Measurements from ENCODE around the gene KRTAP22-2. TPM values are rescaled to one million over a fixed set of nuclear protein-coding genes. Genes with fewer than 3 reads are reported as not detected.

The KRTAP22-2 gene
- total RNA-seq, 2 experiments from 2014 or later, result not detected

GRCh38 chr21:30567617-30568016 is 22.6 kb downstream of the KRTAP22-2 start:
- Histone ChIP-seq H3K4me3 (ENCODE audit: low read depth, low read length, poor library complexity, severe bottlenecking) (no peak overlapping the region), H3K36me3 (ENCODE audit: insufficient read depth, low read length) (no peaks in the 10 kb centered on the region), H3K9me3 (ENCODE audit: low read length) (no peaks in the 10 kb centered on the region), H3K79me2 (ENCODE audit: insufficient read depth, low read depth, low read length) (no peaks in the 10 kb centered on the region), H3K4me1 (ENCODE audit: insufficient read depth, low read length, poor library complexity, severe bottlenecking) (no peaks in the 10 kb centered on the region), H3K4me2 (ENCODE audit: low read length) (no peak overlapping the region), H3K9me2 (ENCODE audit: insufficient read depth, low read length) (no peaks in the 10 kb centered on the region), H3K27ac (ENCODE audit: low read depth, low read length, poor library complexity, severe bottlenecking) (no peak overlapping the region), H4K20me1 (ENCODE audit: insufficient read depth, low read length) (no peaks in the 10 kb centered on the region), H2AFZ (ENCODE audit: low read length) (no peak overlapping the region)
- POLR2A ChIA-PET, result no interaction called here
- intact Hi-C loops (cut with micrococcal nuclease; ENCODE audit: unreplicated experiment), result no loop called here
- no peak for TF ChIP-seq EZH2phosphoT487 (IDR thresholded peaks at IDR 0.05; ENCODE audit: borderline replicate concordance, low read depth, low read length)
- TF ChIP-seq CTCF (conservative IDR thresholded peaks at IDR 0.05; ENCODE audit: low read length), result no peak
- no TSS peak for BruUV-seq (replicated peaks)
- no peak for DNase-seq (ENCODE audit: low spot score)
- CTCF ChIA-PET (ENCODE audit: unreplicated experiment), result no interaction called here

- H3K4me1 ChIP-seq (ENCODE audit: insufficient read depth, low read length, poor library complexity, severe bottlenecking), result no peaks in the 10 kb centered on the region
- intact Hi-C loops (cut with micrococcal nuclease; ENCODE audit: unreplicated experiment), result no loop called here
- no peak overlapping the region for H3K27ac ChIP-seq (ENCODE audit: low read depth, low read length, poor library complexity, severe bottlenecking)
- TF ChIP-seq CTCF (conservative IDR thresholded peaks at IDR 0.05; ENCODE audit: low read length), result no peak
- no peak for TF ChIP-seq EZH2phosphoT487 (IDR thresholded peaks at IDR 0.05; ENCODE audit: borderline replicate concordance, low read depth, low read length)
- H3K9me3 ChIP-seq (ENCODE audit: low read length), result no peaks in the 10 kb centered on the region
- H3K36me3 ChIP-seq (ENCODE audit: insufficient read depth, low read length), result no peaks in the 10 kb centered on the region
- no TSS peak for BruUV-seq (replicated peaks)
- no peak for DNase-seq (ENCODE audit: low spot score)
- H3K4me2 ChIP-seq (ENCODE audit: low read length), result no peak overlapping the region
- no peaks in the 10 kb centered on the region for H3K9me2 ChIP-seq (ENCODE audit: insufficient read depth, low read length)
- H4K20me1 ChIP-seq (ENCODE audit: insufficient read depth, low read length), result no peaks in the 10 kb centered on the region
- CTCF ChIA-PET (ENCODE audit: unreplicated experiment), result no interaction called here
- no peak overlapping the region for H2AFZ ChIP-seq (ENCODE audit: low read length)
- POLR2A ChIA-PET, result no interaction called here
- H3K4me3 ChIP-seq (ENCODE audit: low read depth, low read length, poor library complexity, severe bottlenecking), result no peak overlapping the region
- H3K79me2 ChIP-seq (ENCODE audit: insufficient read depth, low read depth, low read length), result no peaks in the 10 kb centered on the region
These were observed 26.6 kb downstream of the KRTAP22-2 start for GRCh38 chr21:30563630-30564029.

GRCh38 chr21:30563072-30563471 is 27.1 kb downstream of the KRTAP22-2 start:
- Histone ChIP-seq H2AFZ (ENCODE audit: low read length) (no peak overlapping the region), H4K20me1 (ENCODE audit: insufficient read depth, low read length) (no peaks in the 10 kb centered on the region), H3K79me2 (ENCODE audit: insufficient read depth, low read depth, low read length) (no peaks in the 10 kb centered on the region), H3K36me3 (ENCODE audit: insufficient read depth, low read length) (no peaks in the 10 kb centered on the region), H3K9me3 (ENCODE audit: low read length) (no peaks in the 10 kb centered on the region), H3K4me3 (ENCODE audit: low read depth, low read length, poor library complexity, severe bottlenecking) (no peak overlapping the region), H3K9me2 (ENCODE audit: insufficient read depth, low read length) (no peaks in the 10 kb centered on the region), H3K4me1 (ENCODE audit: insufficient read depth, low read length, poor library complexity, severe bottlenecking) (no peaks in the 10 kb centered on the region), H3K4me2 (ENCODE audit: low read length) (no peak overlapping the region), H3K27ac (ENCODE audit: low read depth, low read length, poor library complexity, severe bottlenecking) (no peak overlapping the region)
- DNase-seq (ENCODE audit: low spot score), result no peak
- ChIA-PET CTCF (ENCODE audit: unreplicated experiment) (no interaction called here), POLR2A (no interaction called here)
- TF ChIP-seq CTCF (conservative IDR thresholded peaks at IDR 0.05; ENCODE audit: low read length) (no peak), EZH2phosphoT487 (IDR thresholded peaks at IDR 0.05; ENCODE audit: borderline replicate concordance, low read depth, low read length) (no peak)
- BruUV-seq (replicated peaks), result no TSS peak
- intact Hi-C loops (cut with micrococcal nuclease; ENCODE audit: unreplicated experiment), result no loop called here

Measured in OCI-LY7 (cell line).